LNCaP clone FGC (cell line): ENCODE data around the gene TPO.
"Not testable (repeated sequence)": the region's sequence is repeated elsewhere in the genome, so short reads cannot be mapped to it uniquely, and the experiment has no call there.

Experiments used
- DNase-seq: peaks from one replicate; pipeline ENCODE4 v3.0.0-alpha.2; 2011; ENCODE audit warnings: low read depth
- H3K4me3 ChIP-seq: 2 replicates; pipeline ENCODE4 v1.5.1; 2011; ENCODE audit warnings: mild to moderate bottlenecking, low read depth, low read length, control low read depth
- TF ChIP-seq, protein P1 (sequence below): IDR thresholded peaks from 2 replicates; pipeline ENCODE4 v1.5.1; 2012; ENCODE audit warnings: mild to moderate bottlenecking; ENCODE audit not compliant: control insufficient read depth, insufficient read depth; ENCODE audit errors: extremely low read depth

The TPO gene

DNA sequence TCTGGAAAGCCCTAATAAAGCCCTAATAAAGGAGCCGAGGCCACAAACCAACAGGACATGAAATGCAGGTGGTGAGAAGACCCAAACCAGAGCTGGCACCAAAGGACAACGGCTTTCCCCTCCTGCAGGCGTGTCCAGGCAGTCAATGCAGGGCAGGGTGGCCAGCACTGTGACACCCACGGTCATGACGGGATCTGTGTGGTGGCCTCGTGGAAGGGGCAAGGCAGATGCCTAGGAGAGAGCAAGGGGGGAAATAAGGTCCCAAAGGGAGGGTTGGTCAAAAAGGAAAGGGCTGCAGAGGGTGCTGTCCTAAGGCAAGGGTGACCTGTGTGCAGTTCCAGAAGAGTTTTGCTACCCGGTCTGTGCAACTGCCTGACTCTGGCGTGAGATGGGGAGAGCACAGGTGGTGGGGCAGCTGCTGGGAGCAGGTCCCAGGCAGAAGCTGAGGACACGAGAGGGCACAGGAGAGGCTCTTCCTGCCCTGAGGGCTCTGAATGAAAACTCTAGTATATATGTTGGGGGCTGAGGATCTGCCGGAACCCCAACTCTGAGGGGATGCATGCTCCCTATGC, 156.7 kb downstream of the TPO start:
- H3K4me3 ChIP-seq, result no peak overlapping the region
- TF ChIP-seq, protein P1, sequence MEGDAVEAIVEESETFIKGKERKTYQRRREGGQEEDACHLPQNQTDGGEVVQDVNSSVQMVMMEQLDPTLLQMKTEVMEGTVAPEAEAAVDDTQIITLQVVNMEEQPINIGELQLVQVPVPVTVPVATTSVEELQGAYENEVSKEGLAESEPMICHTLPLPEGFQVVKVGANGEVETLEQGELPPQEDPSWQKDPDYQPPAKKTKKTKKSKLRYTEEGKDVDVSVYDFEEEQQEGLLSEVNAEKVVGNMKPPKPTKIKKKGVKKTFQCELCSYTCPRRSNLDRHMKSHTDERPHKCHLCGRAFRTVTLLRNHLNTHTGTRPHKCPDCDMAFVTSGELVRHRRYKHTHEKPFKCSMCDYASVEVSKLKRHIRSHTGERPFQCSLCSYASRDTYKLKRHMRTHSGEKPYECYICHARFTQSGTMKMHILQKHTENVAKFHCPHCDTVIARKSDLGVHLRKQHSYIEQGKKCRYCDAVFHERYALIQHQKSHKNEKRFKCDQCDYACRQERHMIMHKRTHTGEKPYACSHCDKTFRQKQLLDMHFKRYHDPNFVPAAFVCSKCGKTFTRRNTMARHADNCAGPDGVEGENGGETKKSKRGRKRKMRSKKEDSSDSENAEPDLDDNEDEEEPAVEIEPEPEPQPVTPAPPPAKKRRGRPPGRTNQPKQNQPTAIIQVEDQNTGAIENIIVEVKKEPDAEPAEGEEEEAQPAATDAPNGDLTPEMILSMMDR, result no peak
- no peak for DNase-seq

DNA sequence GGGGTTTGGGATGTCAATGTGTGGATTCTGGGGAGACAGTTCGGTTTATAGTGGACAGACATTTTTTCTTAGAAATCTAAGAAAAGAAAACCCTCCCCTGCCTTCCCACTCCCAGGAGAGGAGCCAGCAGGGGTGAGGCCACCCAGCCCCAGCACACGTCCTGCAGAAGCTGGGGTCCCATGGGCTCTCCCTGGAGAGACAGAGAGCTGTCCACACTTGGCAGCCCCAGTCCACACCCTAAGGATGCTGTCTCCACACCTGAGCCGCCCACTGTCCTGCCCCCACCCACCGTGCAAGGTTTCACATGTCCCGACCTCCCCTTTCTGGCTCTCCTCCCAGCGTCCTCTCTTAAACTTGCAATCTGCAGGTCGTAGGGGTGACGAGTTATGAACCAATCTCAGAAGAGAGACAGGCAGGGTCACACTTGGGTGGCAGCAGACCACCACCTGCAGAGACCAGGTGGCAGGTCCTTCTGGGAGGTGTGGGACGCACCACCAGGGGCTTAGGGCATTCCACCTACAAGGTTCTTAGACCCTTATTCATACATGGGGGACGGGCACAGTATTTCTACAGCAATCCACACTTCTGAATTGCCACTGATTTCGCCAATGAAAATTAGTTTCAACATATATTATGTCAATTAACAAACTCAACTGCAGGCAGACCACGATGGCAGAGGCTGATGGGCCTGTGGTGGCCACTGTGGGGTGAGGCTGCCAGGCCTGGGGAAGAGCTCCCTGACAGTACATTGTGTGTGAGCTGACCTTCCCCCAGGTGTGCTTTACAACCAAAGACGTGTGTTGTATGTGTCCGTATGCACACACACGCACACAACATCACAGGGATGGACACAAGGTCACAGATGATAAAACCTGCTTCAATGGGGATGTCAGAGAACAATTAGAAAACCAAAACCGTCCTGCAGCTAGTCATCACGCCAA, 158.5 kb downstream of the TPO start:
- TF ChIP-seq, protein P1, result no peak
- no peak for DNase-seq

DNA sequence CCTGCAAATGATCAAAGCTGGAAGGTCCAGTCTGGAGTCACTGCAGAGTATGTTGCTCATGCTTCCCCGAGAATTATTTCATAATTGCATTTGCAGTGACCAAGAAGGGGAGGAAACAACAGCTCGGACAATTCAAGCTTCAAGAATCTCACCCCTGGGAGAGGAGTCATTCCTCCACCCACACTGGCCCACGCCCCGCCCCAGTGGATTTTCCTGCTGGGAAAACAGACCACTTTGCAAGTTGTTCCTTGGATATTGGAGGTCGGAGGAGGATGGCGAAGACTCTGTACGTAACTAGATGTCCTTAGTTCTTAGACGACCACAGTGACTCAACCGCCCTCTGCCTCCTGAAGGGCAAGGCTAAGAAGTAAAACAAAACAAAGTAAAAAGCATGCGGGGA, 159.4 kb downstream of the TPO start:
- H3K4me3 ChIP-seq, result no peak overlapping the region
- TF ChIP-seq, protein P1, result no peak
- no peak for DNase-seq

More for the DNA sequence above, 158.5 kb downstream of the TPO start:
- no peak overlapping the region for H3K4me3 ChIP-seq

DNA sequence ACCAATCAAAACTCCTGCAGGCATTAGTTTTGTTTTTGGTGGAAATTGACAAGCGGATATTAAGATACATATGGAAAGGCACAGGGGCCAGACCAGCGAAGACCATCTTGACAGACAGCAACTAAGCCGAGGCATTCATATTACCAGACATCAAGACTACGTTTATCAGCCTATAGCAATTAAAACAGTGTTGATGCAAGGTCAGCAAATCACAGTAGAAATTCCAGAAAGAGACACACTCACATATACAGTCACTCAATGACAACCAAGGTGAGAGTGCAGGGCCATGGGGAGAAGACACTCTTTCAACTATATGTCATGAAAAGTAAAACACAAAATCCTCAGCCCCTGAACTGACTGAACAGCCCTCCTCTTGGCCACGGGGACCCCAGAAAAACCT, 164.6 kb downstream of the TPO start:
- DNase-seq, result no peak
- H3K4me3 ChIP-seq, result no peak overlapping the region
- TF ChIP-seq, protein P1, result no peak

DNA sequence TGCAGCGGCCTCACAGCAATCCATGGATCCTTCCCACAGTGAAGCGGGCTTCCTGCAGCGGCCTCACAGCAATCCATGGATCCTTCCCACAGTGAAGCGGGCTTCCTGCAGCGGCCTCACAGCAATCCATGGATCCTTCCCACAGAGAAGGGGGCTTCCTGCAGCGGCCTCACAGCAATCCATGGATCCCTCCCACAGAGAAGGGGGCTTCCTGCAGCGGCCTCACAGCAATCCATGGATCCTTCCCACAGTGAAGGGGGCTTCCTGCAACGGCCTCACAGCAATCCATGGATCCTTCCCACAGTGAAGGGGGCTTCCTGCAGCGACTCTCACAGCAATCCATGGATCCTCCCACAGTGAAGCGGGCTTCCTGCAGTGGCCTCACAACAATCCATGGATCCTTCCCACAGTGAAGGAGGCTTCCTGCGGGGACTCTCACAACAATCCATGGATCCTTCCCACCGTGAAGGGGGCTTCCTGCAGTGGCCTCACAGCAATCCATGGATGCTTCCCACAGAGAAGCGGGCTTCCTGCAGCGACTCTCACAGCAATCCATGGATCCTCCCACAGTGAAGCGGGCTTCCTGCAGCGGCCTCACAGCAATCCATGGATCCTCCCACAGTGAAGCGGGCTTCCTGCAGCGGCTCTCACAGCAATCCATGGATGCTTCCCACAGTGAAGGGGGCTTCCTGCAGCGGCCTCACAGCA, 168.1 kb downstream of the TPO start:
- DNase-seq, H3K4me3 ChIP-seq: not testable (repeated sequence)

DNA sequence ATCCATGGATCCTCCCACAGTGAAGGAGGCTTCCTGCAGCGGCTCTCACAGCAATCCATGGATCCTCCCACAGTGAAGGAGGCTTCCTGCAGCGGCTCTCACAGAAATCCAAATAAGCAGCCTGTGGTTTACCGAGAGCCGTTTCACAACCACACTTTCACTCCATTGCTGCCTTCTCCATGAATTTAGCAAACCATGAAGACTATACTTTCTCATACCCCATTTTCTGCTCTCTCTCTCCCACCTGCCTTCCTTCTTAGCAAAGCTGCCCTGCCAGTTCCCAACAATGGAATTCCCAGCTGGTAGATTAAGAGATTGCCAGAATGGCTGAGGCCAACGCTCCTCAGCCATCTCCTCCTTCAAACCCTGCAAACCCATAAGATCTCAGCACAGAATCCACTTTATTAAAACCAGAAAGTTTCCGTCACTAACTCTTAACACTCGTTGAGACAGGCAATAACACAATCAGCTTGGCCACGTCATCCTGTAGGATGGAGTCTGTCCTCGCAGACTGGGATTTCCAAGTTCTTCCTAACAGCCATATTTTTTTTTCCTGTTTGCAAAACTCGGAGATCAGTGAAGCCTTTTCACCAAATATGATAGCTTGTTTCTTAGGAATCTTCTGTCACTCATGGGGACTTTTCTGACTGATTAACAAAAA, 168.8 kb downstream of the TPO start:
- DNase-seq, result no peak
- no peak overlapping the region for H3K4me3 ChIP-seq
- TF ChIP-seq, protein P1, result no peak
